NCI-H2081 treated with DMSO at 0.1 percent for 48 hours (cell line): ENCODE results near the gene ALPK1.

Source experiments
- DNase-seq: peaks from one replicate; lab custom pipeline; 2025; lab: John Stamatoyannopoulos, UW

Gene ALPK1

GRCh38 chr4:112328734-112329130 lies 31.6 kb downstream of the ALPK1 start:
- no peak for DNase-seq

- no peak for DNase-seq
Observed at GRCh38 chr4:112329672-112330375, 32.7 kb downstream of the ALPK1 start.

GRCh38 chr4:112330921-112331320 lies 33.8 kb downstream of the ALPK1 start:
- no peak for DNase-seq

- no peak for DNase-seq
Observed at GRCh38 chr4:112332398-112332797, 35.2 kb downstream of the ALPK1 start.

GRCh38 chr4:112340023-112340422 lies 42.9 kb downstream of the ALPK1 start:
- no peak for DNase-seq

- DNase-seq = no peak
Observed at GRCh38 chr4:112341033-112341432, 43.9 kb downstream of the ALPK1 start.

- DNase-seq = no peak
Observed at GRCh38 chr4:112343330-112344080, 46.3 kb downstream of the ALPK1 start.

GRCh38 chr4:112348488-112349158 lies 51.5 kb downstream of the ALPK1 start:
- DNase-seq = no peak

GRCh38 chr4:112352736-112353135 lies 55.6 kb downstream of the ALPK1 start:
- no peak for DNase-seq

- DNase-seq = no peak
Observed at GRCh38 chr4:112355662-112356061, 58.5 kb downstream of the ALPK1 start.

GRCh38 chr4:112357453-112357852 lies 60.3 kb downstream of the ALPK1 start:
- DNase-seq = no peak

GRCh38 chr4:112357897-112358296 lies 60.7 kb downstream of the ALPK1 start:
- no peak for DNase-seq

GRCh38 chr4:112358415-112358814 lies 61.2 kb downstream of the ALPK1 start:
- DNase-seq = no peak

- DNase-seq = no peak
Observed at GRCh38 chr4:112358952-112359749, 62.0 kb downstream of the ALPK1 start.

GRCh38 chr4:112361181-112361791 lies 64.1 kb downstream of the ALPK1 start:
- DNase-seq = no peak

GRCh38 chr4:112370466-112370865 lies 73.3 kb downstream of the ALPK1 start:
- no peak for DNase-seq

- DNase-seq = no peak
Observed at GRCh38 chr4:112371361-112371760, 74.2 kb downstream of the ALPK1 start.

- no peak for DNase-seq
Observed at GRCh38 chr4:112374850-112375249, 77.7 kb downstream of the ALPK1 start.

- no peak for DNase-seq
Observed at GRCh38 chr4:112377171-112377570, 80.0 kb downstream of the ALPK1 start.

- no peak for DNase-seq
Observed at GRCh38 chr4:112377594-112378242, 80.5 kb downstream of the ALPK1 start.

- no peak for DNase-seq
Observed at GRCh38 chr4:112378243-112378620, 81.1 kb downstream of the ALPK1 start.
